Esophagus muscularis mucosa (tissue), 4 donors: ENCODE results near the gene OR2M2. TPM values are rescaled to one million over a fixed set of nuclear protein-coding genes. Genes with fewer than 3 reads are reported as not detected.

Experiments
- DNase-seq: peaks from one replicate; pipeline ENCODE4 v3.0.0-alpha.2; 2017; ENCODE audit errors: extremely low spot score
- H3K27ac ChIP-seq, 4 donors: fragments of 200-600 bp; sonication (generic); replicated peaks in 1 of 4; 1 replicate in 3 of 4; 2 replicates in 1 of 4; pipeline ENCODE4 v1.5.1; 2016 to 2019; ENCODE audit warnings: mild to moderate bottlenecking in 1 of 4
- H3K27me3 ChIP-seq, 4 donors: fragments of 200-600 bp; sonication (generic); one replicate each; pipeline versions ENCODE4 v1.5.1 to v1.6.0; 2016 to 2019
- H3K36me3 ChIP-seq, 4 donors: fragments of 200-600 bp; sonication (generic); one replicate each; pipeline ENCODE4 v1.5.1; 2016 to 2019
- H3K4me1 ChIP-seq, 4 donors: fragments of 200-600 bp; sonication (generic); one replicate each; pipeline ENCODE4 v1.5.1; 2016 to 2019
- H3K4me3 ChIP-seq, 4 donors: fragments of 200-600 bp; sonication (generic); 1 replicate in 2 of 4; 2 replicates in 2 of 4; pipeline ENCODE4 v1.5.1; 2016 to 2019; ENCODE audit warnings: mild to moderate bottlenecking in 4 of 4, moderate library complexity in 1 of 4
- H3K9me3 ChIP-seq, 4 donors: fragments of 200-600 bp; sonication (generic); 1 replicate in 3 of 4; 2 replicates in 1 of 4; pipeline ENCODE4 v1.5.1; 2016 to 2019
- CTCF ChIP-seq, 3 experiments: fragments of 200-600 bp in 2 of 3; fragments of 450-650 bp in 1 of 3; sonication (generic) in 2 of 3; IDR thresholded peaks; one replicate each; pipeline ENCODE4 v1.5.1; 2017 to 2019; ENCODE audit warnings: antibody characterized with exemption in 3 of 3, mild to moderate bottlenecking in 2 of 3, moderate library complexity in 1 of 3
- EP300 ChIP-seq: sonication (generic); formaldehyde crosslinking; IDR thresholded peaks from one replicate; pipeline ENCODE4 v1.6.1; 2017; ENCODE audit warnings: antibody characterized with exemption
- POLR2A ChIP-seq: fragments of 450-650 bp; IDR thresholded peaks from one replicate; pipeline ENCODE4 v1.6.1; 2017; ENCODE audit warnings: antibody characterized with exemption, moderate library complexity, mild to moderate bottlenecking, low read depth
- POLR2AphosphoS5 ChIP-seq, 2 donors: sonication (generic); formaldehyde crosslinking; IDR thresholded peaks; one replicate each; pipeline ENCODE4 v1.6.1; 2017; ENCODE audit warnings: antibody characterized with exemption in 2 of 2
- WGBS: methylation state at CpG from one replicate; pipeline ENCODE4 v1.1.5; 2018; 5-methylcytosine and 5-hydroxymethylcytosine counted together
- intact Hi-C: fragments of 100-400 bp; cut with DNase I; formaldehyde crosslinking; loops from one replicate; pipeline ENCODE4 v1.15.1; 2023
- total RNA-seq, 4 donors: library from RNA; depleted of rRNA; stranded (reverse); fragments of >200 nt; gene quantifications; one replicate each; pipeline versions ENCODE4 v1.1.0 to v1.2.1, GENCODE V29; 2016

Gene OR2M2
- total RNA-seq, 4 donors from 2014 or later: not detected

- TF ChIP-seq EP300 (no peak), CTCF (IDR thresholded peaks at IDR 0.05) (no peak), POLR2AphosphoS5 (IDR thresholded peaks at IDR 0.05) (no peak), POLR2A (no peak)
- 91% methylated on average over 13 of the region's 14 CpGs for WGBS
- no peak overlapping the region for H3K4me3 ChIP-seq
- H3K36me3 ChIP-seq: no peaks in the 10 kb centered on the region
- no peaks in the 10 kb centered on the region for H3K9me3 ChIP-seq
- intact Hi-C loops: no loop called here
- no peak for DNase-seq
- no peaks in the 10 kb centered on the region for H3K27me3 ChIP-seq
- no peak overlapping the region for H3K27ac ChIP-seq
- H3K4me1 ChIP-seq: no peaks in the 10 kb centered on the region
These were observed 9.4 kb upstream of the OR2M2 start for GRCh38 chr1:248165186-248165585.

DNA sequence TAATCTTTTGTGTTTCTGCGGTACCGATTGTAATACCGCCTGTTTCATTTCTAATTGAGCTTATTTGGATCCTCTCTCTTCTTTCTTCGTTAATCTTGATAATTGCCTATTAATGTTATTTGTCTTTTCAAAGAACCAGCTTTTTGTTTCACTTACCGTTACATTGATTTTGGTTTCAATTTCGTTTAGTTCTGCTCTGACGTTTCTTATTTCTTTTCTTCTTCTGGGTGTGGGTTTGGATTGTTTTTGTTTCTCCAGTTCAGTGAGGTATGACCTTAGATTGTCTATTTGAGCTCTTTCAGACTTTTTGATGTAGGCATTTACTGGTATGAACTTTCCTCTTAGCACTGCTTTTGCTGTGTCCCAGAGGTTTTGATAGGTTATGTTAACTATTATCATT is 9.4 kb downstream of the OR2M2 start:
- intact Hi-C loops: no loop called here
- DNase-seq: no peak
- H3K27me3 ChIP-seq: no peaks in the 10 kb centered on the region
- no peaks in the 10 kb centered on the region for H3K4me1 ChIP-seq
- no peak overlapping the region for H3K4me3 ChIP-seq
- peaks cover 0 to 4% (median 0%) of the 10 kb centered on the region in 4 donors for H3K9me3 ChIP-seq
- H3K36me3 ChIP-seq: no peaks in the 10 kb centered on the region
- WGBS: 68% methylated on average over 7 of the region's 7 CpGs
- TF ChIP-seq POLR2A (no peak), CTCF (IDR thresholded peaks at IDR 0.05) (no peak), EP300 (no peak), POLR2AphosphoS5 (IDR thresholded peaks at IDR 0.05) (no peak)
- H3K27ac ChIP-seq: no peak overlapping the region

- Histone ChIP-seq H3K4me1 (no peaks in the 10 kb centered on the region), H3K9me3 (peaks cover 0 to 2% (median 0%) of the 10 kb centered on the region in 4 donors), H3K4me3 (no peak overlapping the region), H3K36me3 (no peaks in the 10 kb centered on the region), H3K27ac (no peak overlapping the region), H3K27me3 (no peaks in the 10 kb centered on the region)
- no peak for DNase-seq
- intact Hi-C loops: no loop called here
- 75% methylated on average over 3 of the region's 3 CpGs for WGBS
- TF ChIP-seq CTCF (IDR thresholded peaks at IDR 0.05) (no peak), POLR2AphosphoS5 (IDR thresholded peaks at IDR 0.05) (no peak), EP300 (no peak)
These were observed 12.7 kb downstream of the OR2M2 start for GRCh38 chr1:248187363-248187762.

DNA sequence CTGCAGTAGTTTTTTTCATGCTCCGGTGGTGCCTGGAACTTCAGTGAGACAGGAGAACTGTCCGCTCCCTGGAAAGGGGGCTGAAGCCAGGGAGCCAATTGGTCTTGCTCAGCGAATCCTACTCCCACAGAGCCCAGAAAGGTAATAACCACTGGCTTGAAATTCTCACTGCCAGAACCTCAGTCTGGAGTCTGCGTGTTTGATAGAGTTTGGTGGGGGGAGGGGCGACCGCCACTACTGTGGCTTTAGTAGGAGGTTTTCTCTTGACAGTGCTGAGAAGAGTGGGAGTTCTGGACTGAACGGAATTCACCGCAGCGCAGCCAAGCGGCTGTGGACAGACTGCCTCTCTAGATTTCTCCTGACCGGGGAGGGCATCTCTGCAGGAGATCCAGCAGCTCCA is 14.4 kb downstream of the OR2M2 start:
- Histone ChIP-seq H3K4me1 (no peaks in the 10 kb centered on the region), H3K4me3 (no peak overlapping the region), H3K9me3 (peaks cover 0 to 14% (median 5%) of the 10 kb centered on the region in 4 donors), H3K27ac (no peak overlapping the region), H3K27me3 (no peaks in the 10 kb centered on the region), H3K36me3 (no peaks in the 10 kb centered on the region)
- TF ChIP-seq POLR2AphosphoS5 (IDR thresholded peaks at IDR 0.05): no peak
- TF ChIP-seq POLR2A: no peak
- TF ChIP-seq EP300: no peak
- no peak for TF ChIP-seq CTCF (IDR thresholded peaks at IDR 0.05)
- intact Hi-C loops: no loop called here
- WGBS: 83% methylated on average over 3 of the region's 11 CpGs
- no peak for DNase-seq

DNA sequence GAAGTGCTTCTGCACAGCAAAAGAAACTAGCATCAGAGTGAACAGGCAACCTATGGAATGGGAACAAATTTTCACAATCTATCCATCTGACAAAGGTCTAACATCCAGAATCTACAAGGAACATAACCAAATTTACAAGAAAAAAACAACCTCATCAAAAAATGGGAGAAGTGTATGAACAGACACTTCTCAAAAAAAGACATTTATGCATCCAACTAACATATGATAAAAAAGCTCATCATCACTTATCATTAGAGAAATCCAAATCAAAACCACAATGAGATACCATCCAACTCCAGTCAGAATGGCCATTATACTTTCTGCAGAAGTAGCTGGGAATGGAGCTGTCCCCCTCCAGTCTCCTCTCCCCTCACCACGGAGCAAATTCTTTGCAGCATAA is 19.5 kb downstream of the OR2M2 start:
- no peaks in the 10 kb centered on the region for H3K36me3 ChIP-seq
- no peak overlapping the region for H3K4me3 ChIP-seq
- peaks cover 0 to 14% (median 5%) of the 10 kb centered on the region in 4 donors for H3K9me3 ChIP-seq
- H3K27me3 ChIP-seq: no peaks in the 10 kb centered on the region
- H3K4me1 ChIP-seq: no peaks in the 10 kb centered on the region
- no peak for TF ChIP-seq POLR2AphosphoS5 (IDR thresholded peaks at IDR 0.05)
- no peak for TF ChIP-seq CTCF (IDR thresholded peaks at IDR 0.05)
- TF ChIP-seq EP300: no peak
- TF ChIP-seq POLR2A: no peak
- intact Hi-C loops: no loop called here
- H3K27ac ChIP-seq: no peak overlapping the region
- 41% methylated on average over 1 of the region's 1 CpG for WGBS
- no peak for DNase-seq
